Left ventricle myocardium inferior (tissue), 1 donor: ENCODE measurements around the gene CCDC187. TPM values are rescaled to one million over a fixed set of nuclear protein-coding genes. Genes with fewer than 3 reads are reported as not detected.

ENCODE experiments used
- DNase-seq: peaks from one replicate; pipeline ENCODE4 v3.0.0-alpha.2; 2020
- H3K27ac ChIP-seq: fragments of 200-600 bp; replicated peaks from 2 replicates; pipeline ENCODE4 v1.8.0; 2021
- H3K27me3 ChIP-seq: fragments of 200-600 bp; 2 replicates; pipeline ENCODE4 v1.8.0; 2021; ENCODE audit warnings: low read depth
- H3K36me3 ChIP-seq: fragments of 200-600 bp; 2 replicates; pipeline ENCODE4 v1.8.0; 2021
- H3K4me1 ChIP-seq: fragments of 200-600 bp; 2 replicates; pipeline ENCODE4 v1.8.0; 2021
- H3K4me3 ChIP-seq: fragments of 200-600 bp; 2 replicates; pipeline ENCODE4 v1.8.0; 2021; ENCODE audit warnings: mild to moderate bottlenecking, moderate library complexity
- H3K9me3 ChIP-seq: fragments of 200-600 bp; replicated peaks from 2 replicates; pipeline ENCODE4 v1.8.0; 2021
- CTCF ChIP-seq: fragments of 200-600 bp; IDR thresholded peaks from 2 replicates; pipeline ENCODE4 v1.8.0; 2021; ENCODE audit warnings: antibody characterized with exemption, mild to moderate bottlenecking, borderline replicate concordance
- intact Hi-C: fragments of 100-400 bp; cut with micrococcal nuclease; formaldehyde crosslinking; loops from one replicate; pipeline ENCODE4 v1.11.0; 2022
- total RNA-seq: library from RNA; stranded (reverse); fragmentation: NEBNext Ultra II Directional; extraction: Animal tissue kit (Norgen Biotek cat#: 25700); gene quantifications from one replicate; pipeline ENCODE4 v1.2.1, GENCODE V29; 2021
- donor health status: DM: no; HTN: yes; CAD: no; lungs with severe emphysema.

The CCDC187 gene
- total RNA-seq, 1 donor from 2014 or later = not detected

GRCh38 chr9:136279471-136279870 lies 24.4 kb downstream of the CCDC187 start:
- no peaks in the 10 kb centered on the region for H3K36me3 ChIP-seq
- no peak overlapping the region for H3K27ac ChIP-seq
- H3K9me3 ChIP-seq = no peaks in the 10 kb centered on the region
- DNase-seq = no peak
- TF ChIP-seq CTCF = no peak
- no peak overlapping the region for H3K4me3 ChIP-seq
- intact Hi-C loops = no loop called here
- peaks cover 87% of the 10 kb centered on the region for H3K27me3 ChIP-seq
- peaks cover 8% of the 10 kb centered on the region for H3K4me1 ChIP-seq

DNA sequence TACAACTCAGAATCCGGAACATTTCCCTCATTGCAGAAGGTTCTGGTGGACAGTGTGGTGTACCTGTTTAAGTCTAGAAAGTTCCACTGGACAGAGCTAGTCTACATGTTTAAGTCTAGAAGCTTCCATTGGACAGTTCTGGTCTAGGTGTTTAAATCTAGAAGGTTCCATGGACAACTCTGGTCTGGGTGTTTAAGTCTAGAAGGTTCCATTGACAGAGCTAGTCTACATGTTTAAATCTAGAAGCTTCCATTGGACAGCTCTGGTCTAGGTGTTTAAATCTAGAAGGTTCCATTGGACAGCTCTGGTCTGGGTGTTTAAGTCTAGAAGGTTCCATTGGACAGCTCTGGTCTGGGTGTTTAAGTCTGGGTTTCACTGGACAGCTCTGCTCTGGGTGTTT lies 25.0 kb downstream of the CCDC187 start:
- Histone ChIP-seq H3K27me3 (peaks cover 87% of the 10 kb centered on the region), H3K4me3 (no peak overlapping the region), H3K9me3 (no peaks in the 10 kb centered on the region), H3K4me1 (peaks cover 8% of the 10 kb centered on the region), H3K36me3 (no peaks in the 10 kb centered on the region), H3K27ac (no peak overlapping the region)
- no peak for DNase-seq
- TF ChIP-seq CTCF = no peak
- intact Hi-C loops = no loop called here

DNA sequence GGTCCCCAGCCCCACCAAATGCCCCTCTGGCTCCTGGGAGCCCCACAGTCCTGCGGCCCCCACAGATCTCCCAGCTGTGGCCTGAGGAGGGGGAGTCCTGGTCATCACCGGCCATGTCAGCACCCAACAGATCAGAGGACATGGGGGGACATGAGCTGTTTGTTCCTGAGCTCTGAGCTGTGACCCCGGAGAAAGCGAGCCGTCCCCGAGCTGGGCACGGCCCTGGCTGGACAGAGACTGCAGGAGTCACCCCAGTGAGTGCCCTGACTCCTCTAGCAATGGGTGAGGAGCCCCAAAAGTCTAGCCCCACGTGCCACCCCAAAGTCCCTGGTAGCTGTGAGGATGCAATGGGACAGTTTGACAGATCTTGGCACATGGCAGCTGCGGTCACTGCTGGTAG lies 25.7 kb downstream of the CCDC187 start:
- Histone ChIP-seq H3K4me3 (no peak overlapping the region), H3K27me3 (peaks cover 84% of the 10 kb centered on the region), H3K27ac (no peak overlapping the region), H3K9me3 (no peaks in the 10 kb centered on the region), H3K36me3 (no peaks in the 10 kb centered on the region), H3K4me1 (peaks cover 2% of the 10 kb centered on the region)
- intact Hi-C loops = no loop called here
- no peak for TF ChIP-seq CTCF
- no peak for DNase-seq

- DNase-seq = no peak
- intact Hi-C loops = no loop called here
- Histone ChIP-seq H3K9me3 (no peaks in the 10 kb centered on the region), H3K36me3 (no peaks in the 10 kb centered on the region), H3K4me1 (no peaks in the 10 kb centered on the region), H3K4me3 (no peak overlapping the region), H3K27ac (no peak overlapping the region), H3K27me3 (peaks cover 82% of the 10 kb centered on the region)
- TF ChIP-seq CTCF = no peak
Observed at GRCh38 chr9:136277746-136278145, 26.1 kb downstream of the CCDC187 start.

DNA sequence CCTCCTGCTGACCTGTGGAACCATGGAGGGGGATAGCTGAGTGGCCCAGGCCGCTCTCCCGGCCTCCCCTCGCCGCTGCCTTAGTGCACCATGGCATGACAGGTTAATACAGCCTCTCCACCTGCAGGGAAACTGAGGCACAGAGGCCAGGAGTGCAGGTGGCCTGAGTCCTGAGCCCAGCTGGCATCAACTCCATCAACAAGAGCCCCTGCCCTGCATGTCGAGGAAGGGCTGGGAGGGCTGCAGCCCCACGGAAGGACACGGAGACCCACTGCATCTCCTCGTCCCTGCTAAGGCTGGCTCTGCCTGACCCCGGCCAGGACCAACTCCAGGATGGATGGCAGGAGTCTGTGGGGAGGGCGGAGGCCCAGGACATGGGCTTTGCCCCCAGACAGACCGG lies 27.2 kb downstream of the CCDC187 start:
- H3K27me3 ChIP-seq = peaks cover 79% of the 10 kb centered on the region
- no peaks in the 10 kb centered on the region for H3K4me1 ChIP-seq
- no peak for TF ChIP-seq CTCF
- H3K36me3 ChIP-seq = no peaks in the 10 kb centered on the region
- H3K4me3 ChIP-seq = no peak overlapping the region
- intact Hi-C loops = no loop called here
- H3K9me3 ChIP-seq = no peaks in the 10 kb centered on the region
- H3K27ac ChIP-seq = no peak overlapping the region
- no peak for DNase-seq
